Occipital lobe (tissue), 2 donors: ENCODE measurements around the gene KCNA3. TPM values are rescaled to one million over a fixed set of nuclear protein-coding genes. Genes with fewer than 3 reads are reported as not detected.
A peak's percentile ranks its signal among the peaks of the same experiment; 100 is the strongest.

Experiments
- DNase-seq: peaks from one replicate; lab custom pipeline; 2025; lab: John Stamatoyannopoulos, UW
- total RNA-seq: library from RNA; depleted of rRNA; stranded (reverse); fragments of >200 nt; gene quantifications from one replicate; pipeline ENCODE4 v1.2.3, GENCODE V29; 2014

KCNA3 gene
- 34.3 TPM for total RNA-seq

- DNase-seq, result no peak
These were observed at the start of gene KCNA3 for GRCh38 chr1:110674337-110675059. Gene KCNA3, minus strand, starts transcription at chr1:110674940. Its CDS starts 131 bp downstream, at chr1:110674809.

GRCh38 chr1:110722807-110723206 is 48.1 kb upstream of the KCNA3 start:
- DNase-seq, result no peak

DNA sequence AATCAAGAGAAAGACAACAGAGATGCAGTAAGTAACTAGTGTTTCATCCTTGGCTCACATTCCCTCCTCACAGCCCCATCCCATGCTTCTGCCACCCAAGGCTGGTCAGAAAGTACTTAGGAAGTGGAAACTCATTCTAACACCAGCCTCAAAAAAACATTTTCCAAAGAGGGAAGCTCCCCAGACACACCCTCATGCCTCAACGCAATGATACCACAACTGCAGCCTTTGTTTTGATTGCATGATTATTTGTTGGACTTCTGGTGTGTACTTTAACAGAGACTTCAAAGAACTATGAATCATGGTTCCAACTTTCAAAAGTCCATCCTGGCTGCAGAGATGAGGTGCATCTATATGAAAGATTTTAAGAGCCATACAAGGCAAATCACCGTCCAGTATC is 45.2 kb upstream of the KCNA3 start:
- DNase-seq, result no peak

DNA sequence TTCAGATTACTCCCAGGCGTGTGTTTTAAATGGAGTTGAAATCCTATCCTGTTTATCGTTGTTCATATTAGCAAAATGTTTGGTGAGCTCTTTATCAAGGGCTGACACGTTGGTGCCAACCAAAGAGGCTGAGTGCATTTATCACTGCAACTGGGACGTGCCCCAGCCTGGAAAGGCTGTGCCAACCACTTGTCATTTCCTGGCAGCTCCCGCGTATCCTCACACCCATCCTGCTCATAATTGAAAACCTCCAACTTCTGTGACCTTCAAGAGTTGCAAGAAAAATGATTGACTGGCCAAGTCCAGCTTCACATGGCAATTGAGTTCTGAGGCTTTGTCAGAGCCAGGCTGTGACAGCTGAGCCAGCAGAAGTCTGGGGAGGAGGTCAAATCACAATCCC is 43.7 kb upstream of the KCNA3 start:
- no peak for DNase-seq

- no peak for DNase-seq
These were observed 42.4 kb upstream of the KCNA3 start for GRCh38 chr1:110717179-110717578.

DNA sequence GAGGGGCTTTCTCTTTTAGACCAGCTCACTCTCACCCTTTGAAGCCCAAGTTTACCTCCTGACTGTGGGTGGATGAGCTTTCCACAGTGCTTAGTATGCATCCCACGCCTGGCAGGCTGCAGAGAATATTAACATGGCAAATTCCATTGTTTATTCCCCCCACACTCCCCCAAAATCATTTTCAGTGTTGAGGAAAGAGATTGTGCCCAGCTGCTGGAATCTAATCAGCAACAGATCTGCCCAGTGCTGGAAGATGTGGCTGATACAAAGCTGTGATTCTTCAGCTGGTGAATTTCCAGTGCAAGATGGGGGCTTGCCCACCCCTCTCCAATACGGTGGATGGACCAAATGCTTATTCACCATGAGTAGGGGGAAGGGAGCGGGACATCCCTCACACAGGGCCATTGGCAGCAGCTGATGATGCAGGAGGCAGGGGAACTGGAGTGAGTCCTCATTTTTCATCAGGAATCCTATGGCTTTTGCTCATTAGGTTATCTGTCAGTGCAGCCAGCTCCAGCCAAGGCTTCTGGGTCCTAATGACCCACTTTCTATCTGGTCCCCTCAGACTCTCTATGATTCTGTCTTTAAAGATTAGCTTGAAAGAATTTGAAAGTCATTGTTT is 39.7 kb upstream of the KCNA3 start:
- peak; percentile 65 for DNase-seq

- DNase-seq, result no peak
These were observed 38.5 kb upstream of the KCNA3 start for GRCh38 chr1:110713221-110713620.

GRCh38 chr1:110710314-110710713 is 35.6 kb upstream of the KCNA3 start:
- DNase-seq, result no peak

GRCh38 chr1:110708974-110709440 is 34.3 kb upstream of the KCNA3 start:
- DNase-seq, result no peak

GRCh38 chr1:110707232-110707631 is 32.5 kb upstream of the KCNA3 start:
- DNase-seq, result no peak

- no peak for DNase-seq
These were observed 31.9 kb upstream of the KCNA3 start for GRCh38 chr1:110706621-110707020.

DNA sequence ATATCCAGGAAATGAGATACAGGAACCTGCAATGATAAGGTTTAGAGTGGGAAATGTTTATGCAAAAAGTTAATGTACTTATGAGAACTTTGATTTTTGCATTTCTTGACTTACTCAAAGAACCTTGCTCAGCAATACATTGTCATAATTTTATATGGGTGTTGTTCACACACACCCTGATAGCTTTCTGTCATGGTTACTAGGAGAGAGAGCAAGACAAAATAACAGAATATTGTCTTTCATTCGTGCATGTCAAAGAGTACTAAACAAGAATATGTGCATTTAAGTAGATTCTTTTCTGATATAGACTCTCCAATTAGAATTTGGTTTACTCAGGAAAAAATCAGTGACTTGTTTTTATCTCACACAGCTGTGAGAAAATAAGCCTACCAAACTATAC is 27.5 kb upstream of the KCNA3 start:
- DNase-seq, result no peak

- no peak for DNase-seq
These were observed 26.0 kb upstream of the KCNA3 start for GRCh38 chr1:110700767-110701166.

DNA sequence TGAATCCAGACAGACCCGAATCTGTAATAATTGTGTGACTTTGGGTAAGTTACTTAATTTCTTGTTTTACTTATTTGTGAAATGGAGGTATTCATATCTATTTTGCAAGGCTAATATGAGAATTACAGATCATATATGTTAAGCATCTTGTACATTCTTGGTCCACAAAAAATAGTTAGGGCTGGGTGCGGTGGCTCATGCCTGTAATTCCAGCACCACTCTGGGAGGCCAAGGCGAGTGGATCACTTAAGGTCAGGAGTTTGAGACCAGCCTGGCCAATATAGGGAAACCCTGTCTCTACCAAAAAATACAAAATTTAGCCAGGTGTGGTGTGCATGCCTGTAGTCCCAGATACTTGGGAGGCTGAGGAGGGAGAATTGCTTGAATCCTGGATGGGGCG is 22.9 kb upstream of the KCNA3 start:
- DNase-seq, result no peak

GRCh38 chr1:110696818-110697217 is 22.1 kb upstream of the KCNA3 start:
- DNase-seq, result no peak

GRCh38 chr1:110690709-110691365 is 16.1 kb upstream of the KCNA3 start:
- DNase-seq, result no peak

DNA sequence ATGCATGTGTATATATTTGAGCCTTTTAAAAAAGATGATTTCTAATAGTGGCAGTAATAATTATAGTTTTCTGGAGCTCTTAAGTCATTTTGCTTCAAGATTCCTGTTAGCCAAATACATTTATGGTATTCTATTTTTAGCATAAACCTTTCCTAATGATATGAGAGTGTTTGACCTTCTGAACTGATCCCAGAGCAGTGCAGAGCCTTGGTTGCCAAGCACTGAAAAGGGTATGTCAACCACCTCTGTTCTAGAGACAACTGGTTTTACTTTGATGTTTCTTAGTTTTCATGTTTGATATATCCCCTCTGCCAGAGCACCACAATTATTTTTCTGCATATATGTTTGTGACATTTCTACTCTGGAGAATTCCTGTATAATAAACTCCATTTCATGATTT is 15.1 kb upstream of the KCNA3 start:
- no peak for DNase-seq

DNA sequence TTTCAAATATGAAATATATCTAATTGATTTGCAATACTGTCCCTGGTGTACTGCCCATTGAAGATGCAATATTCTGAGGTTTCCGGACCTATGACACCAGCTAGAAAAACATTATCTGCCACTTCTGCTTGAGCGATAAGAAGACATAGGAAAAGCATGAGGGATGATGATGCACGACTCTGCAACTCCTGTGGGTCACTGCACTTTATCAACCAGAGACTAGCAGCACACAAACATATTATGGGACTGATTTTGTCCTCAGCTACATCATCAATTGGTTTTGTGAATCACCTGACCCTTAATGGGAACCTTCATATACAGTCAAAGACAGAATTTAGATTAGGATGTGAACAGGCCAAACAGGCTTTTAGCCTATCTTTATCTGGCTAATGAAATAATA is 13.8 kb upstream of the KCNA3 start:
- DNase-seq, result no peak

DNA sequence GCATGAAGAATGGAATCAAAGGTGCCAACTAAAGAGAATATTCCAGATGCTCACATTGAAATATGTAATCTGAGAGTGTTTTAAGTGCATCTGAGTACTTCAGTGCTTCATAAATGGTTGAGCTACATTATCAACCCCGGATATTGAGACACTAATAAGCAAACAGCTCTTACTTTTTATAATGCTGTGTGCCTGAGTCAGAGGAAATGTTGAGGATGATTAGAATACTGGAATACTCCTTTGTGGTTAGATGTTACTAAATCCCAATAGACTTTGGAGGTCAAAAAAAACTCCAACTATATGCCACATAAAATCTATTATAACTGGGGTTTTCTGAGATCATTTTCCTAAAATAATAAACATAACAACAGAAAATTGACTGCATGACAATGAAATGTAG is 12.5 kb upstream of the KCNA3 start:
- DNase-seq, result no peak

DNA sequence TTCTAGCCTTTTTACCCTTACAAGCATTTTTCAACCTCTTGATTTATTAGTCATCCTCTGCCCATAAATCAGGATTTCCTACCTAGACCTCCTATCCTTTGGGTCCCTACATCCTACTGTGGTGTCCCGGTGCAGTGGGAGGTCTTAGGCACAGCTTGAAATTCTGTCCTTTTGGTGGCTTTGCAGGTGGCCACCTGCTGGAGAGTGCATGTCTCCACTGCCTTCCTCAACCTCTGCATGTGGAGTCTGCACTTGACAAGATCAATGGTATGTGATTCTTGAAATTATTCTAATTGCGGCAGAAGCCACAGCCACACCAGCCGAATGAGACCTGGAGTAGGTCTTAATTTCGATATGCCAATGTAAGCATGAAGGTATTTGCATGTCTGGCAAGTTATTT is 11.4 kb upstream of the KCNA3 start:
- DNase-seq, result no peak

GRCh38 chr1:110684491-110684890 is 9.8 kb upstream of the KCNA3 start:
- DNase-seq, result no peak

DNA sequence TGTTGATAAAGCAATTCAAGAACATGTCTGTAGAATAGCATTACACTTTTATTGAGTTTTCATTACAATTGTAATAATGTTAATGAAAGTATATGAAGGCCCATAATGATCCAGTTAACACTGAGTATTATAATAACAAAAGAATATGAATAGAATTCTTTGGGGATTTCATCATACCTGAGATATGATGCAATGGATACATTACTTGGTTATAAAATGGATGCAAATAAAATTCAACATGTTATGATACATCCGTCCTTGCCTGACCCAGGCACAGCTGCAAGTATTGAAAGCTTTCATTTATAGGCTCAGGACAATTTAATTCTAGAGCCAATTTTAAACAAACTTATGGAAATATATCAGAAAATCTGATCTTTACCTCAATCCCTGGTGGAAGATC is 8.2 kb upstream of the KCNA3 start:
- DNase-seq, result no peak
